ENCODE results near the gene CIAO3. TPM values are rescaled to one million over a fixed set of nuclear protein-coding genes. Genes with fewer than 3 reads are reported as not detected.

Gene CIAO3
- total RNA-seq, 2 donors from 2014 or later = 56.7 to 76.6 TPM

DNA sequence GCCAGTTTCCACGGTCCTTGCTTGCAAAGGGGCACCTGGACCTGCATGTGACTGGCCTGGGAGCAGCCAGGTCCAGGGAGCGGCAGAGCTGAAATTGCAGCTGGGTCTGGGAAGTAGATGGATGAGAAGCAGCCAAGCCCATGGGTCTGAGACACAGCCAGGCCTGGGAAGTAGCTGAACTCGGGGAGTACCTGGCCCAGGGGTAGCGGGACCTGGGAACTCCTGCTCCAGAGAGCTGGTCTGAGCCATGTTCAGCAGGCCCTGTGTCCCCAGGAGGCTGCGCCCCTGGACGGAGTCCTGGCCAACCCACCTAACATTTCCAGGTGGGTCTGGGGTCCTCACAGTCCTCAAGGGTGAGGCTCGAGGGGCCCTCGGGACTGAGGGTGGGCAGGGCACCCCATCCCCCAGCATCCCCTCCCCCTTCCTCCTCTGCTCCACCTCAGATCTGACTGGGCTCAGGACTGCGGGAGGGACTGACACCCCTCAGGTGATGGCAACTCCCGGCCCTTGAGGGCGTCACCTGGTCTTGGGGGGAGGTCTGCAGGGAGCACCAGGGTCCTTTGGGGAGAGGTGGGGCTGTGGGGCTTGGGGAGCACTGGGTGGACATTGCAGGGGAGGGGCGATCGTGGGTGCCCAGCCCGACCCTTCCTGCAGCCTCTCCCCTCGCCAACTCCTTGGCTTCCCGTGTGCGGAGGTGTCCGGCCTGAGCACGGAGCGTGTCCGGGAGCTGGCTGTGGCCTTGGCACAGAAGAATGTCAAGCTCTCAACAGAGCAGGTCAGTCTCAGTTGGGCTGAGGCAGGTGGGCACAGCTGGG is 22.8 kb upstream of the CIAO3 start:
- no peak overlapping the region for H3K27ac ChIP-seq
- intact Hi-C loops (cut with DNase I) = no loop called here
- H3K36me3 ChIP-seq = no peaks in the 10 kb centered on the region
- TF ChIP-seq POLR2A (IDR thresholded peaks at IDR 0.05) = no peak
- TF ChIP-seq POLR2AphosphoS5 (IDR thresholded peaks at IDR 0.05) = no peak
- TF ChIP-seq, protein P1, sequence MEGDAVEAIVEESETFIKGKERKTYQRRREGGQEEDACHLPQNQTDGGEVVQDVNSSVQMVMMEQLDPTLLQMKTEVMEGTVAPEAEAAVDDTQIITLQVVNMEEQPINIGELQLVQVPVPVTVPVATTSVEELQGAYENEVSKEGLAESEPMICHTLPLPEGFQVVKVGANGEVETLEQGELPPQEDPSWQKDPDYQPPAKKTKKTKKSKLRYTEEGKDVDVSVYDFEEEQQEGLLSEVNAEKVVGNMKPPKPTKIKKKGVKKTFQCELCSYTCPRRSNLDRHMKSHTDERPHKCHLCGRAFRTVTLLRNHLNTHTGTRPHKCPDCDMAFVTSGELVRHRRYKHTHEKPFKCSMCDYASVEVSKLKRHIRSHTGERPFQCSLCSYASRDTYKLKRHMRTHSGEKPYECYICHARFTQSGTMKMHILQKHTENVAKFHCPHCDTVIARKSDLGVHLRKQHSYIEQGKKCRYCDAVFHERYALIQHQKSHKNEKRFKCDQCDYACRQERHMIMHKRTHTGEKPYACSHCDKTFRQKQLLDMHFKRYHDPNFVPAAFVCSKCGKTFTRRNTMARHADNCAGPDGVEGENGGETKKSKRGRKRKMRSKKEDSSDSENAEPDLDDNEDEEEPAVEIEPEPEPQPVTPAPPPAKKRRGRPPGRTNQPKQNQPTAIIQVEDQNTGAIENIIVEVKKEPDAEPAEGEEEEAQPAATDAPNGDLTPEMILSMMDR (IDR thresholded peaks at IDR 0.05) = no peak
- H3K4me3 ChIP-seq = no peak overlapping the region
- H3K27me3 ChIP-seq (replicated peaks; ENCODE audit: insufficient read depth) = no peaks in the 10 kb centered on the region
- 81% methylated on average over 18 of the region's 21 CpGs for WGBS
- H3K4me1 ChIP-seq (replicated peaks) = no peaks in the 10 kb centered on the region
- no peak for DNase-seq (ENCODE audit: low spot score)
- no peaks in the 10 kb centered on the region for H3K9me3 ChIP-seq

DNA sequence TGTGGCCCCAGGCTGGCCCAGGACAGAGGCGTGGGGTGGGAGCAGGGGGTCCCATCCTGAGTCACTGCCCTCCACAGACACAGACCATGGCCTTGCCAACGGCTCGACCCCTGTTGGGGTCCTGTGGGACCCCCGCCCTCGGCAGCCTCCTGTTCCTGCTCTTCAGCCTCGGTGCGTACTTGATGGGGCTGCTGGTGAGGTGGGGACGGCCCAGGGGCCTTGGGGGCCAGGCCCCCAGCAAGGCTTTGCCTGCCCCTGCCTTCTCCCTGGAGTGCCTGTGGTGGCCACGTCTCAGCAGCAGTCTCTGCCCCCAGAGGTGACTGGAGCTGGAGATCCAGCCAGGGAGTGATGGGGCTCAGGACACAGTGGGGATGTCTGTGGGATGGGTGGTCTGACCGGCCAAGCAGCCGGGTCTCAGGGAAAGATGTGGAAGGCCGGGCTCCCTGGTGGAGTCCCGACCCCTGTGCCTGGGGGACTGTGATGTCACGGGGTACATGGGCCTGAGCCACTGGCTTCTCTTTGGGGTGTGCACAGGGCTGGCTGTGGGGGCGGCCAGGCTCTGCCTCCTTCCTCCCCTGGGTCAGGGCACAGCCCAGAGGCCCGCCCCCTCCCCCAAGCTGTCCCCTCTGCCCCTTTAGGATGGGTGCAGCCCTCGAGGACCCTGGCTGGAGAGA is 21.9 kb upstream of the CIAO3 start:
- H3K27me3 ChIP-seq (replicated peaks; ENCODE audit: insufficient read depth) = no peaks in the 10 kb centered on the region
- 79% methylated on average over 16 of the region's 17 CpGs for WGBS
- H3K9me3 ChIP-seq = no peaks in the 10 kb centered on the region
- H3K27ac ChIP-seq = no peak overlapping the region
- intact Hi-C loops (cut with DNase I) = no loop called here
- no peaks in the 10 kb centered on the region for H3K36me3 ChIP-seq
- no peak overlapping the region for H3K4me3 ChIP-seq
- DNase-seq (ENCODE audit: low spot score) = no peak
- no peak for TF ChIP-seq POLR2AphosphoS5 (IDR thresholded peaks at IDR 0.05)
- no peaks in the 10 kb centered on the region for H3K4me1 ChIP-seq (replicated peaks)

DNA sequence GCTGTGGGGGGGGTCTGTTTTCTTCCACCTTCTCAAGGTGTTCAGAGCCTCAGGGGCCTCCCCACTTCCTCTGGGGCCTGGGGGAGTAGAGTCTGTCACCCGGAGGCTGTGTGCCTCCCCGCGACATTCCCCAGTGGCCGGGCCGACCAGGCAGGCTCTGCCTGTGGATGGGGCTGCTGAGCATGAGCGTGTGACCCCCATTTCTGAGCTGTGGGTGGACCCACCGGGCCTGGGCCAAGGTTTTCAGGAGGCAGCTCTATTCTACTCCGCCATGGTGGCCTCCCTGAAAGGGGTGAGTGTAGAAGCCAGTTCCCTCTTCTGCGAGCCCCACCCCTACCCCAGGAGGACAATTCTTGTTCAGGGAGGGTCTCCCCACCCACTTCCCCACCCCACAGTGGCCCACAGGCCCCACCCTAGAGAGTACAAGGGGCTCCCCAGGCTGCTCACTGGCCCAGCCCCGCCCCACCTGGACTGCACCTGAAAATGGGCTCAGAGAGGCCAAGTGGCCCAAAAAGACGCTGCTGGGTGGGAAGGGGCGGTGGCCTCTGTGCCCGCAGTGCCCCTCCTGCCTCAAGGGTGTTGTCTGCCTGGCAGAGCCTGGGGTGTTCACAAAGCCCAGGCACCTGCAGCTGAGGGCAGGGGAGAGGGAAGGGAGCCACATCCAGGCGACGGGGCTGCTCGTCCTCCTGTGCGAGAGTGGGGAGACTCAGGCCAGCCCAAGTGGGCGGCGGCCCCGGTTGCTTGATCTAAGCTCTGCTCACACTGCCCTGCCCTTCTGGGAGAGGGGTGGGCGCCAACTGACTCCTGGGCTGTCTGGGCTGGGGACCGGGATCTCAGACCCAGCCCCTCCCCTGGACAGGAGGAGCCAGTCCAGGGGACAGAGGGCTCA is 21.1 kb upstream of the CIAO3 start:
- TF ChIP-seq, protein P1 (IDR thresholded peaks at IDR 0.05) = no peak
- TF ChIP-seq POLR2AphosphoS5 (IDR thresholded peaks at IDR 0.05) = no peak
- no peak for TF ChIP-seq POLR2A (IDR thresholded peaks at IDR 0.05)
- DNase-seq (ENCODE audit: low spot score) = no peak
- Histone ChIP-seq H3K36me3 (no peaks in the 10 kb centered on the region), H3K4me1 (replicated peaks) (no peaks in the 10 kb centered on the region), H3K27me3 (replicated peaks; ENCODE audit: insufficient read depth) (no peaks in the 10 kb centered on the region), H3K4me3 (no peak overlapping the region), H3K9me3 (no peaks in the 10 kb centered on the region), H3K27ac (no peak overlapping the region)
- WGBS = 80% methylated on average over 21 of the region's 22 CpGs
- intact Hi-C loops (cut with DNase I) = no loop called here

DNA sequence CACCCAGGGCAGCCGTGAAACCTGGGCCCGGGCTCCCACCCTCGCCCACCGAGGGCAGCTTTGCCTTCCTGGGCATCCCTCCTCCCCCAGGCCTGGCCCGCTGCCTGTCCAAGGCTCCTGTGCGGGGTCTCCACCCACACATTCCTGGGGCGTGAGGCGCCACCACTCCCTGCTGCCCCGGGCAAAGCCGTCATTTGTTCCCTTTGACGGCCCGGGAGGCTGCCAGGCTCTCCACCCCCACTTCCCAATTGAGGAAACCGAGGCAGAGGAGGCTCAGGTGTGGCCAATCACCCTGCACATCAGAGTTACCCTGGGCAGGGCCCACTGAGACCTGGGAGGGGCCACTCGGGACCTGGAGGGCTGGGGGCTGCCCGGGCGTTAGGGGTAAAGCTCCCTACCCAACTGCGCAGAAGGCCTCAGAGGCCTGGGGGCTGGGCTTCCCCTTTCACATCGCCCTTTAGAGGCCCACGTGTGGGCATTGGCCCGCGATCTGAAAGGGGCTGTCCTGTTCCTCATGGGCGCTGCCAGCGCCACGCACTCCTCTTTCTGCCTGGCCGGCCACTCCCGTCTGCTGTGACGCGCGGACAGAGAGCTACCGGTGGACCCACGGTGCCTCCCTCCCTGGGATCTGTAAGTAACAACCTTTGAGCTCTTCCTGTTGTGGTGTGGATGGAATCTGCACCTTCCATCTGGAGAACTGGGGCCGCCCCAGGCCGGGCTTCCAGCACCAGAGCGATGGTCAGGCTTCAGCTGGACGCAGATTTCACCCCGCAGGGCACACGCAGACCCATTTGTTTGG is 19.9 kb upstream of the CIAO3 start, which contains the start of gene MSLN:
TSS of gene MSLN (plus strand) at position 190 of the 799 bp plus-strand sequence. CDS start 1,947 bp downstream, outside the sequence.
- H3K4me1 ChIP-seq (replicated peaks) = no peaks in the 10 kb centered on the region
- H3K9me3 ChIP-seq = no peaks in the 10 kb centered on the region
- H3K4me3 ChIP-seq = no peak within 1 kb of the TSS
- no peak for DNase-seq (ENCODE audit: low spot score)
- H3K27ac ChIP-seq = no peak within 1 kb of the TSS
- intact Hi-C loops (cut with DNase I) = no loop called here
- no peaks in the 10 kb centered on the region for H3K36me3 ChIP-seq
- TF ChIP-seq POLR2AphosphoS5 (IDR thresholded peaks at IDR 0.05) = no peak
- TF ChIP-seq POLR2A (IDR thresholded peaks at IDR 0.05) = no peak
- TF ChIP-seq, protein P1 (IDR thresholded peaks at IDR 0.05) = no peak
- no peaks in the 10 kb centered on the region for H3K27me3 ChIP-seq (replicated peaks; ENCODE audit: insufficient read depth)
- 74% methylated on average over 37 of the region's 37 CpGs for WGBS

All from prostate gland (tissue), 2 donors.